HS-5 (cell line): ENCODE data around the gene SSX2B.
"Not testable (repeated sequence)": the region's sequence is repeated elsewhere in the genome, so short reads cannot be mapped to it uniquely, and the experiment has no call there.

Experiments used
- DNase-seq: peaks from one replicate; pipeline ENCODE4 v3.0.0-alpha.2; 2012; ENCODE audit warnings: low read depth

Gene SSX2B

GRCh38 chrX:52750952-52751351, at the start of gene SSX2B:
Gene SSX2B, plus strand, starts transcription at chrX:52751252. Its CDS starts 1,429 bp downstream, at chrX:52752681.
- not testable (repeated sequence) for DNase-seq

- DNase-seq = not testable (repeated sequence)
Measured at GRCh38 chrX:52707078-52707477, 44.0 kb upstream of the SSX2B start, which contains the start of gene SSX2. Gene SSX2, minus strand, starts transcription at chrX:52707178. Its CDS starts 1,429 bp downstream, at chrX:52705749.

GRCh38 chrX:52765983-52766382, 14.9 kb downstream of the SSX2B start:
- DNase-seq = not testable (repeated sequence)

GRCh38 chrX:52773504-52773903, 22.5 kb downstream of the SSX2B start:
- not testable (repeated sequence) for DNase-seq

- DNase-seq = not testable (repeated sequence)
Measured at GRCh38 chrX:52797327-52797726, 46.3 kb downstream of the SSX2B start, which contains the start of gene SPANXN5. Gene SPANXN5, minus strand, starts transcription at chrX:52797427. Its CDS starts 79 bp downstream, at chrX:52797348.

GRCh38 chrX:52804876-52805275, 53.8 kb downstream of the SSX2B start:
- not testable (repeated sequence) for DNase-seq
